ENCODE results near the gene JAG2. TPM values are rescaled to one million over a fixed set of nuclear protein-coding genes. Genes with fewer than 3 reads are reported as not detected.

The JAG2 gene
- total and polyA plus RNA-seq, 2 donors from 2014 or later = 6.3 to 26.1 TPM

GRCh38 chr14:105196265-105196960 is 27.8 kb upstream of the JAG2 start:
- no peaks in the 10 kb centered on the region for H3K27me3 ChIP-seq (ENCODE audit: control insufficient read depth, insufficient read depth, low read length)
- intact Hi-C loops (cut with DNase I) = no loop called here
- H3K4me1 ChIP-seq (ENCODE audit: control insufficient read depth in 2 of 3, insufficient read depth in 2 of 3, low read depth in 1 of 3, low read length in 3 of 3) = peaks cover 0 to 16% (median 0%) of the 10 kb centered on the region in 3 donors
- H3K9ac ChIP-seq (ENCODE audit: low read length in 3 of 3) = no peak overlapping the region
- H3K27ac ChIP-seq (ENCODE audit: low read depth in 2 of 2, low read length in 2 of 2) = peak overlapping the region; percentile 51 to 53
- FAIRE-seq (no peak), DNase-seq (peak in 4 of 5 donors; percentile 58 to 80 (median 70))
- H3K9me3 ChIP-seq (ENCODE audit: control insufficient read depth in 2 of 3, insufficient read depth in 1 of 3, low read length in 3 of 3) = no peaks in the 10 kb centered on the region
- no peaks in the 10 kb centered on the region for H3K36me3 ChIP-seq (ENCODE audit: control insufficient read depth in 2 of 3, insufficient read depth in 3 of 3, low read length in 3 of 3)
- no peak for TF ChIP-seq CTCF (IDR thresholded peaks at IDR 0.05; ENCODE audit: borderline replicate concordance, extremely low read depth, insufficient read depth)
- H3K4me3 ChIP-seq (ENCODE audit: low read length in 3 of 3) = no peak overlapping the region

- intact Hi-C loops (cut with DNase I) = no loop called here
These were observed 27.1 kb upstream of the JAG2 start for GRCh38 chr14:105195522-105196264.

GRCh38 chr14:105195051-105195450 is 26.5 kb upstream of the JAG2 start:
- H3K9me3 ChIP-seq (ENCODE audit: control insufficient read depth in 2 of 3, insufficient read depth in 1 of 3, low read length in 3 of 3) = no peaks in the 10 kb centered on the region
- FAIRE-seq (no peak), DNase-seq (peak in 1 of 5 donors; percentile 61)
- TF ChIP-seq CTCF (IDR thresholded peaks at IDR 0.05; ENCODE audit: borderline replicate concordance, extremely low read depth, insufficient read depth) = no peak
- no peaks in the 10 kb centered on the region for H3K36me3 ChIP-seq (ENCODE audit: control insufficient read depth in 2 of 3, insufficient read depth in 3 of 3, low read length in 3 of 3)
- no peak overlapping the region for H3K9ac ChIP-seq (ENCODE audit: low read length in 3 of 3)
- H3K27ac ChIP-seq (ENCODE audit: low read depth in 2 of 2, low read length in 2 of 2) = peak overlapping the region in 1 of 2 donors; percentile 51
- peaks cover 0 to 16% (median 0%) of the 10 kb centered on the region in 3 donors for H3K4me1 ChIP-seq (ENCODE audit: control insufficient read depth in 2 of 3, insufficient read depth in 2 of 3, low read depth in 1 of 3, low read length in 3 of 3)
- intact Hi-C loops (cut with DNase I) = no loop called here
- H3K27me3 ChIP-seq (ENCODE audit: control insufficient read depth, insufficient read depth, low read length) = no peaks in the 10 kb centered on the region
- no peak overlapping the region for H3K4me3 ChIP-seq (ENCODE audit: low read length in 3 of 3)

More at GRCh38 chr14:105195522-105196264, 27.1 kb upstream of the JAG2 start:
- no peak overlapping the region for H3K9ac ChIP-seq (ENCODE audit: low read length in 3 of 3)
- H3K27ac ChIP-seq (ENCODE audit: low read depth in 2 of 2, low read length in 2 of 2) = peak overlapping the region; percentile 37 to 51
- H3K36me3 ChIP-seq (ENCODE audit: control insufficient read depth in 2 of 3, insufficient read depth in 3 of 3, low read length in 3 of 3) = no peaks in the 10 kb centered on the region
- peak in 2 of 5 donors; percentile 53 to 72 for DNase-seq
- no peak for FAIRE-seq
- no peaks in the 10 kb centered on the region for H3K9me3 ChIP-seq (ENCODE audit: control insufficient read depth in 2 of 3, insufficient read depth in 1 of 3, low read length in 3 of 3)
- no peak for TF ChIP-seq CTCF (IDR thresholded peaks at IDR 0.05; ENCODE audit: borderline replicate concordance, extremely low read depth, insufficient read depth)
- no peak overlapping the region for H3K4me3 ChIP-seq (ENCODE audit: low read length in 3 of 3)
- peaks cover 0 to 16% (median 0%) of the 10 kb centered on the region in 3 donors for H3K4me1 ChIP-seq (ENCODE audit: control insufficient read depth in 2 of 3, insufficient read depth in 2 of 3, low read depth in 1 of 3, low read length in 3 of 3)
- H3K27me3 ChIP-seq (ENCODE audit: control insufficient read depth, insufficient read depth, low read length) = no peaks in the 10 kb centered on the region

All from kidney (tissue), 14 donors.